GM13977 (cell line): ENCODE measurements around the gene H6PD.
"Not testable (repeated sequence)": the region's sequence is repeated elsewhere in the genome, so short reads cannot be mapped to it uniquely, and the experiment has no call there.

ENCODE experiments used
- DNase-seq: peaks from one replicate; pipeline ENCODE4 v3.0.0; 2012; ENCODE audit warnings: low spot score
- CTCF ChIP-seq: IDR thresholded peaks from 2 replicates; pipeline ENCODE4 v1.5.1; 2012; ENCODE audit warnings: mild to moderate bottlenecking, control low read depth; ENCODE audit not compliant: insufficient read depth; ENCODE audit errors: extremely low read depth, missing control alignments
- in situ Hi-C: fragments of 300-500 bp; cut with MboI; formaldehyde crosslinking; loops from one replicate; pipeline ENCODE4 v1.12.0; 2022; ENCODE audit warnings: low sequenced_read_pairs, low pct_unique_long_range_greater_than_20kb, mixed read lengths, inconsistent platforms; ENCODE audit not compliant: unreplicated experiment

The H6PD gene

GRCh38 chr1:9296850-9297249 is 62.3 kb downstream of the H6PD start:
- TF ChIP-seq CTCF, result no peak
- no peak for DNase-seq
- in situ Hi-C loops, result no loop called here

- in situ Hi-C loops, result no loop called here
- TF ChIP-seq CTCF, result no peak
- DNase-seq, result no peak
Observed at GRCh38 chr1:9297831-9298230, 63.3 kb downstream of the H6PD start.

- in situ Hi-C loops, result no loop called here
- DNase-seq, result no peak
- no peak for TF ChIP-seq CTCF
Observed at GRCh38 chr1:9298282-9298681, 63.7 kb downstream of the H6PD start.

- DNase-seq, in situ Hi-C loops: not testable (repeated sequence)
Observed at GRCh38 chr1:9299571-9300541, 65.3 kb downstream of the H6PD start.

GRCh38 chr1:9300573-9300972 is 66.0 kb downstream of the H6PD start:
- in situ Hi-C loops, result no loop called here
- no peak for DNase-seq
- TF ChIP-seq CTCF, result no peak

- TF ChIP-seq CTCF, result no peak
- in situ Hi-C loops, result no loop called here
- no peak for DNase-seq
Observed at GRCh38 chr1:9302745-9303524, 68.4 kb downstream of the H6PD start.

GRCh38 chr1:9303916-9304315 is 69.3 kb downstream of the H6PD start:
- no peak for DNase-seq
- no peak for TF ChIP-seq CTCF
- in situ Hi-C loops, result no loop called here
